Hepatocyte (in vitro differentiated cells): ENCODE data around the gene LRRC8A. TPM values are rescaled to one million over a fixed set of nuclear protein-coding genes. Genes with fewer than 3 reads are reported as not detected.

ENCODE experiments used
- DNase-seq: peaks from one replicate; pipeline ENCODE4 v3.0.0-alpha.2; 2016; ENCODE audit warnings: low spot score
- H2AFZ ChIP-seq: fragments of 200-600 bp; sonication (generic); 2 replicates; pipeline ENCODE4 v1.6.0; 2016; ENCODE audit warnings: antibody characterized with exemption, mild to moderate bottlenecking
- H3K27ac ChIP-seq: fragments of 200-600 bp; sonication (generic); 2 replicates; pipeline ENCODE4 v1.5.1; 2016; ENCODE audit warnings: mild to moderate bottlenecking
- H3K27me3 ChIP-seq: fragments of 200-600 bp; sonication (generic); 2 replicates; pipeline ENCODE4 v1.6.1; 2016
- H3K36me3 ChIP-seq: fragments of 200-600 bp; sonication (generic); replicated peaks from 2 replicates; pipeline ENCODE4 v1.5.1; 2016; ENCODE audit warnings: low read depth; ENCODE audit not compliant: insufficient read depth
- H3K4me1 ChIP-seq: fragments of 200-600 bp; sonication (generic); 2 replicates; pipeline ENCODE4 v1.5.1; 2016; ENCODE audit warnings: mild to moderate bottlenecking, moderate library complexity; ENCODE audit not compliant: insufficient read depth
- H3K4me2 ChIP-seq: fragments of 200-600 bp; sonication (generic); 2 replicates; pipeline ENCODE4 v1.6.0; 2016
- H3K4me3 ChIP-seq: fragments of 200-600 bp; sonication (generic); 2 replicates; pipeline ENCODE4 v1.5.1; 2016; ENCODE audit warnings: mild to moderate bottlenecking
- H3K79me2 ChIP-seq: fragments of 200-600 bp; sonication (generic); 2 replicates; pipeline ENCODE4 v1.6.0; 2017; ENCODE audit warnings: mild to moderate bottlenecking
- H3K9me2 ChIP-seq: fragments of 200-600 bp; sonication (generic); replicated peaks from 2 replicates; pipeline ENCODE4 v1.6.0; 2017; ENCODE audit warnings: mild to moderate bottlenecking; ENCODE audit not compliant: insufficient read depth
- H3K9me3 ChIP-seq: fragments of 200-600 bp; sonication (generic); 2 replicates; pipeline ENCODE4 v1.5.1; 2016; ENCODE audit warnings: low read depth, mild to moderate bottlenecking
- H4K20me1 ChIP-seq: fragments of 200-600 bp; sonication (generic); 2 replicates; pipeline ENCODE4 v1.6.0; 2016; ENCODE audit warnings: mild to moderate bottlenecking; ENCODE audit not compliant: insufficient read depth, poor library complexity, severe bottlenecking
- CTCF ChIP-seq: fragments of 200-600 bp; sonication (generic); IDR thresholded peaks from 2 replicates; pipeline ENCODE4 v1.5.1; 2016; ENCODE audit warnings: antibody characterized with exemption, mild to moderate bottlenecking; ENCODE audit not compliant: poor library complexity
- EZH2 ChIP-seq: fragments of 200-600 bp; sonication (generic); IDR thresholded peaks from 2 replicates; pipeline ENCODE4 v1.6.1; 2016; ENCODE audit warnings: antibody characterized with exemption, mild to moderate bottlenecking, borderline replicate concordance
- EZH2phosphoT487 ChIP-seq: fragments of 200-600 bp; sonication (generic); IDR thresholded peaks from one replicate; pipeline ENCODE4 v1.6.1; 2018; ENCODE audit warnings: antibody characterized with exemption, mild to moderate bottlenecking, low read depth, moderate library complexity; ENCODE audit not compliant: unreplicated experiment, severe bottlenecking
- WGBS: methylation state at CpG from one replicate; pipeline ENCODE4 v1.1.6; 2016; ENCODE audit warnings: low lambda C conversion rate; ENCODE audit errors: missing lambda C conversion rate; 5-methylcytosine and 5-hydroxymethylcytosine counted together
- polyA plus RNA-seq: library from polyadenylated mRNA; unstranded; fragments of >200 nt; fragmentation: Nextera tagmentation; extraction: Ambion mirVana; gene quantifications from 2 replicates; pipeline ENCODE4 v1.2.1, GENCODE V29; 2016
- total RNA-seq: library from RNA; depleted of rRNA; stranded (reverse); fragments of >200 nt; gene quantifications from 2 replicates; pipeline ENCODE4 v1.2.3, GENCODE V29; 2014

The LRRC8A gene
- total RNA-seq (28.8 and 30.7 TPM in 2 replicates), polyA plus RNA-seq (46.8 and 55.6 TPM in 2 replicates)

- no peaks in the 10 kb centered on the region for H3K27me3 ChIP-seq
- peak within 1 kb of the TSS; percentile 87 for H2AFZ ChIP-seq
- no peak for TF ChIP-seq EZH2phosphoT487
- TF ChIP-seq CTCF, result no peak
- TF ChIP-seq EZH2, result no peak
- H3K9me2 ChIP-seq, result no peaks in the 10 kb centered on the region
- DNase-seq, result peak; percentile 98
- peak within 1 kb of the TSS; percentile 97 for H3K4me2 ChIP-seq
- H3K36me3 ChIP-seq, result no peaks in the 10 kb centered on the region
- peaks cover 52% of the 10 kb centered on the region for H3K79me2 ChIP-seq
- peaks cover 5% of the 10 kb centered on the region for H4K20me1 ChIP-seq
- under 1% methylated on average over 41 of the region's 70 CpGs for WGBS
- peaks cover 5% of the 10 kb centered on the region for H3K4me1 ChIP-seq
- H3K9me3 ChIP-seq, result no peaks in the 10 kb centered on the region
- peak within 1 kb of the TSS; percentile 69 for H3K4me3 ChIP-seq
- peak within 1 kb of the TSS; percentile 92 for H3K27ac ChIP-seq
Measured at GRCh38 chr9:128881884-128882676, at the start of gene LRRC8A, which contains the start of gene KYAT1. TSS of gene LRRC8A (plus strand) at chr9:128882133. CDS start at chr9:128907165, 25,032 bp downstream. TSS of gene KYAT1 (minus strand) at chr9:128881950. CDS start at chr9:128845405, 36,545 bp downstream.

GRCh38 chr9:128833696-128834095, 48.2 kb upstream of the LRRC8A start:
- WGBS, result 94% methylated on average over 10 of the region's 10 CpGs
- no peaks in the 10 kb centered on the region for H3K27me3 ChIP-seq
- peaks cover 5% of the 10 kb centered on the region for H3K79me2 ChIP-seq

GRCh38 chr9:128835246-128836210, 46.4 kb upstream of the LRRC8A start:
- TF ChIP-seq EZH2phosphoT487 (no peak), CTCF (no peak), EZH2 (no peak)
- H3K9me2 ChIP-seq, result no peaks in the 10 kb centered on the region
- no peak overlapping the region for H3K27ac ChIP-seq
- WGBS, result 96% methylated on average over 28 of the region's 28 CpGs
- H3K36me3 ChIP-seq, result no peaks in the 10 kb centered on the region
- no peak for DNase-seq
- no peak overlapping the region for H3K4me2 ChIP-seq
- no peaks in the 10 kb centered on the region for H4K20me1 ChIP-seq
- no peaks in the 10 kb centered on the region for H3K27me3 ChIP-seq
- no peaks in the 10 kb centered on the region for H3K79me2 ChIP-seq
- H3K4me3 ChIP-seq, result no peak overlapping the region
- H3K4me1 ChIP-seq, result no peaks in the 10 kb centered on the region
- no peaks in the 10 kb centered on the region for H3K9me3 ChIP-seq
- H2AFZ ChIP-seq, result no peak overlapping the region

More at GRCh38 chr9:128833696-128834095, 48.2 kb upstream of the LRRC8A start:
- H3K9me2 ChIP-seq, result no peaks in the 10 kb centered on the region
- no peak overlapping the region for H3K4me3 ChIP-seq
- TF ChIP-seq EZH2phosphoT487 (no peak), EZH2 (no peak), CTCF (no peak)
- no peak overlapping the region for H3K4me2 ChIP-seq
- H3K27ac ChIP-seq, result no peak overlapping the region
- no peaks in the 10 kb centered on the region for H3K36me3 ChIP-seq
- DNase-seq, result no peak
- no peaks in the 10 kb centered on the region for H4K20me1 ChIP-seq
- H2AFZ ChIP-seq, result no peak overlapping the region
- no peaks in the 10 kb centered on the region for H3K9me3 ChIP-seq
- peaks cover 3% of the 10 kb centered on the region for H3K4me1 ChIP-seq
